GM21528 (cell line): ENCODE data around the gene PCGF1.
A peak's percentile ranks its signal among the peaks of the same experiment; 100 is the strongest.
"Not testable (repeated sequence)": the region's sequence is repeated elsewhere in the genome, so short reads cannot be mapped to it uniquely, and the experiment has no call there.

Experiments
- ATAC-seq: cut with Tn5 transposase; IDR thresholded peaks from one replicate; pipeline ENCODE4 v1.9.1; 2021; ENCODE audit warnings: mild to moderate bottlenecking, moderate library complexity; ENCODE audit not compliant: unreplicated experiment, low FRiP score

Gene PCGF1

GRCh38 chr2:74501335-74502071, 6.0 kb downstream of the PCGF1 start:
- ATAC-seq = no peak

- ATAC-seq = no peak
Measured at GRCh38 chr2:74500578-74500946, 6.9 kb downstream of the PCGF1 start.

GRCh38 chr2:74499940-74500577, 7.4 kb downstream of the PCGF1 start:
- ATAC-seq = no peak

DNA sequence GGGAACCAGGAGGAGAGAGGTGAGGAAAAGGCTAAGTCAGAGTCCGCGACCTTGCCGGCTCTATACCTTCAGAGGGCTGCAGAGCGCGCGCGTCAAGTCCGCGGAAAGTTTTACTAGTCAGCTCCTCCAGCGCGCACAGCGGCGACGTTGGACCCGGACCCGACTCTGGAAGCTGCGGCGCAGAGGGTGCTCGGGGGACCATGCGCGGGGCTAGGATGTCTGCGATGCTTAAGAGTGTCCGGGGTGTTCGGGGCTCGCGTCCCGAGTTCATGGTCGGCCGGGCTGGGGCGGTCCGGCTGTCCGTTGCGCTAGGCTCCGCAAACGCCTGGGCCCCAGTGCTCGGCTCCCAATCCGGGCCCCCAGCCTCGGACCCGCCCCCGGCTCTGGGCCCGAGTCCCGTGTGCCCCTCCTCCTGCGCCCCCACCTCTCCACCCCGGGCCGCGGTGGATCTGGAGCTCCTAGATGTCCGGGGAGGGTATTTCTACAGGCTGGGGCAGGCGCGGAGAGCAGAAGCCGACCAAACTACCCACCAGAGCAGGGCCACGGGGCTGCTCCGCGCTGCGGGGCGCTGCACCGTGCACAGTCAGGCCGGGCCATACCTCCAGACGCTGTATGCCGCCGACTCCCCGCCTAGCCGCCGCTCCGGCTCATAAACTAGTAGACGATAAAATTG, 8.1 kb downstream of the PCGF1 start, which contains the start of gene LBX2:
LBX2 (minus strand) TSS at position 337 of the 673 bp plus-strand sequence; CDS start at position 271, 66 bp downstream.
- no peak for ATAC-seq

DNA sequence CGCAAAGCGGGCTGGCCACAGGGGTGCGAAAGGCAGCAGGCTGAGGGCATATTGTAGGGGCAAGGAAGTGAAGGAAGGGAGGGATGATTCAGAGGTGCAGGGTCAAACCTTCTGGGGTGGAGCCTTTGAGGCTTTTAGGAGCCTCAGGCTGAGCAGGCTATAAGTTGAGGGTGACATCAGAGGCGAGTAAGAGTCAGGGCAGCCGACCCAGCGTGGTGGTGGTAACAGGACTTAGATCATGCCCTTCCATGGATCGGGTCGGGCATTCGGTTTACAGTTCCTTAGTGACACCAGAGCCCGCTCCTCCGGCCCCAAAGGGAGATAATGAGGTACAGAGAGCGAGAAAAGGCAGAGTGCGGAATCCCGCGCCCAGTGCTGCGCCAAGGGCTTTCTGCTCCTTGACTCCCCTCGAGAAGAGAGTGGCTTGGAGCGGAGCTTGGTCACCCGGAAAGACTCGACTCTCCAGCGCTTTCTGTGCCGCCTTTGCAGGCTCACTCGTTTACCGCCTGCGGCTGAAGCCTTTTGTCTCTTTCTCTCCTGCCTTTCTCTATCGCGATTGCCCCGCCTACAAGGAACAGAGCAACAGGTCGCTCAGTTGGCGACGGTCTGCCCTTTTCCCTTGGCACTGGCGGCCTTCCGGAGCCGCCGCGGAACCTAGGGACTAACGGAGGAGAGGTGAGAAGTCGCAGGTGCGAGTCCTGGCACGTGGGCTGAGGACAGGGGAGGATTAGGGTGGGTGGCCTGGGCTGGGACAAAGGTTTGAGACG, 8.8 kb downstream of the PCGF1 start:
- ATAC-seq = no peak

GRCh38 chr2:74497777-74498499, 9.6 kb downstream of the PCGF1 start:
- no peak for ATAC-seq

GRCh38 chr2:74496997-74497776, 10.3 kb downstream of the PCGF1 start:
- no peak for ATAC-seq

DNA sequence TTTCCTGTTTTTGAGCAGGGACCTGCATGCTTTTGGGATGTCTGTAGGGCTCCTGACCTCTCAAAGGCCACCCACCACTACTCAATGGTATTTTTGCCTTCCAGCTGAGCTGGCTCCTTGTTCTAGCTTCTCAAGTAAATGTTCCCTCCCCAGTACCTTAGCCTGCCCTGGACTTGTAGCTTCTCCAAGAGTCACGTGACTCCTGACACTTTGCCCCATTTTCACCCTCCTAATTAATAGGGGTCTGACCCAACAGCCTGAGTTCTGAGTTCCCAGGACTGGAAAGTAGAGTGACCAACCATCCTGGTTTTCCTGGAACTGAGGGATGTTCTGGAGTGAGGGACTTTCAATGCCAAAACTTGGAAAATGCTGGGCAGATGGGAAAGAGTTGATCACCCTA, 12.1 kb downstream of the PCGF1 start:
- no peak for ATAC-seq

- ATAC-seq = no peak
Measured at GRCh38 chr2:74493546-74493945, 13.9 kb downstream of the PCGF1 start.

DNA sequence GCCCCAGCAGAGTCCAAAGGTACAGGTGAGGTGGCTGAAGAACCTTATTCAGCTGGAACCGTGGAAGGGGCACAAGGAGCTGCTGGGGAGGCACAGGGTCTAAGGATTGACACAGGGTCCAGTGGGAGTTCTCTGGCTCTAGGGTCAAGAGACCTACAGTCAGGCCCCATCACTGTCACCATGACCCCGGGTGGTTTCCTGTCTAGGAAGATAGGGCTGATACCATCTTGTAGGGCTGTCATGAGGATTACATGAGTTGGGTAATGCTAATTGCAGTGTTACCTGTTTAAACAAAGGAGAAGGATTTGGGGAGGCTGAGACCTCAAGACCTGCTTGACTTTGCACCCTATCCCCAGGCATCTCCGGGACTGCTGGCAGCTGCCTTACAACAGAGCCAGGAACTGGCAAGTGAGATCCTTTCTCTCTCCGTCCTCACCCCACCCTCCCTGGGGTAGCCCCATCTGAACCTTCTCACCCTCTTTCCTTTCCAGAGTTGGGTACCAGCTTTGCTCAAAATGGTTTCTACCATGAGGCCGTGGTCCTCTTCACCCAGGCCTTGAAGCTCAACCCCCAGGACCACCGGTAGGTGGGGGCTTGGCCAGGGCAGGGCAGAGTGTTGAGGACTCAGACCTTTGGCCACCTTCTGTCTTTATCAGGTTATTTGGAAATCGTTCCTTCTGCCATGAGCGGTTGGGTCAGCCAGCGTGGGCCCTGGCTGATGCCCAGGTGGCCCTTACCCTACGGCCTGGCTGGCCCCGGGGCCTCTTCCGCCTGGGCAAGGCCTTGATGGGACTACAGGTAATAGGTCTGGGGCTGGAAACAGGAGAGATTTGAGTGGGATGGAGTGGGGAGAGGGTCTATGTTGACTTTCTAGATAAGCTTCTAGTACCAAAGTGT, 15.6 kb downstream of the PCGF1 start:
- no peak for ATAC-seq

DNA sequence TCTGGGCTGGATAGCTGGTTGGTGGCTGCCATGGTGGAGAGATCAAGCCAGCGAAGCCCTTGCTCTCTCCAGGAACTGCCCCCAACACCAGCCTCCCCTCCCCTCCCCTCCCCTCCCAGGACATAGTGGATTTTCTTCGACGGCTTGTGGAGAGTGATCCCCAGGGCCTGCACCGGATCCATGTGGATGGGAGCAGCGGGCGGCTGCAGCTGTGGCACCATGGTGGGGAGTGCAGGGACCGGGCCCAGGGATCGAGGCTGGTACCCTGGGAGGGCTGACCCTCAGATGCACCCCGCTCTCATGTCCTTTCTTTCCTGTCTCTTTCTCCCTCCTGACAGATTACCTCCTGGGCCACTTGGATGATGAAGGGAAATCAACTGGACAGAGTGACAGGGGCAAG, 17.6 kb downstream of the PCGF1 start:
- no peak for ATAC-seq

GRCh38 chr2:74488643-74489481, 18.6 kb downstream of the PCGF1 start:
- no peak for ATAC-seq

- ATAC-seq = no peak
Measured at GRCh38 chr2:74486141-74486540, 21.4 kb downstream of the PCGF1 start.

DNA sequence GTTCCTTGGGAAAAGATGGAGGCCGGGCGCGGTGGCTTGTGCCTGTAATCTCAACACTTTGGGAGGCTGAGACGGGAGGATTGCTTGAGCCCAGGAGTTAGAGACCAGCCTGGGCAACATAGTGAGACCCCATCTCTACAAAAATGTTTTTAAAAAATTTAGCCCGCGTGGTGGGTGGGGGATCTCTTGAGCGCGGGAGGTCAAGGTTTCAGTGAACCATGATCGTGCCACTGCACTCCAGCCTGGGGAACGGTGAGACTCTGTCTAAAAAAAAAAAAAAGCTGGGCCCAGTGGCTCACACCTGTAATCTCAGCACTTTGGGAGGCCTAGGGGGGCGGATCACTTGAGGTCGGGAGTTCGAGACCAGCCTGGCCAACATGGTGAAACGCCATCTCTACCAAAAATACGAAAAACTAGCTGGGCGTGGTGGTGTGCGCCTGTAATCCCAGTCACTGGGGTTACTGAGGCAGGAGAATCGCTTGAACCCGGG, 23.8 kb downstream of the PCGF1 start:
- ATAC-seq = not testable (repeated sequence)

DNA sequence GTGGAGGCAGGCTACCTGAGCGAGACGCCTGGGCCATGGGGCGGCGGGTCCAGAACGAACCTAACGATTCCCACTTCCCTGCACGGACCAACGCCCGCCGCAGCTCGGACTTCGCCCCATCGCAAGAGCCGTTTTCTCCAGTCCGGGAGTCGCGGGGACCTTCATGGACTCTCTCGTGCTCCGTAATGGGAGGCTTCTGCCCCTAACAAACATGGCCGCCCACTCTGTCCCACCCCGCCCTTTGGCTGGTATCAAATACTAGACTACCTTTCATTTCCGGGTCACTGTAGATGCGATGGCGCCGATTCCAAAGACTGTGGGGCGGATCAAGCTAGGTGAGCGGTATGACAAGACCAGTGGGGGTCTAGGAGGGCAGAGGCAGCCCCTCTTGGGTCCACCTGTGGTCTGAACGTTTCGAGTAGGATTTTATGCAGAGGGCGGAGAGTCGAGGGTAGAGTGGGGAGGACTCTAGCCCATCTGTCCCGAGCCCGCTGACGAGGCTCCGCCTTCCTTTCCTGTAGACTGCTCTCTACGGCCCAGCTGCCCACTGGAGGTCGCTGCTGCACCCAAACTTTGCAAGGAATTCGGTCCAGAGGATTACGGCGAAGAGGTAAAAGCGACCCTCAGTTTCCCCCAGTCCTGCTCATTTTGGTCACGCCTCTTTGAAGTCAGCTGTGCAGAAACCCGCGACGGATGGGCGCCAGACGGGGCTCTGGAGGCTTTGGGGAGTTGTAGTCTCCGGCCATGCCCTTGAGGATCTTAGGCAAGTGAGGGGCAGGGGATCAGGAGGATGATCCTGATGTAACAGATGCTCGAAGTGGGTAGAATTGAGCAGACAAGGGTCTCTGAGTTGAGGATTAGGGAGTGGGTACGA, 24.5 kb downstream of the PCGF1 start, which contains the start of the genes CCDC142 and TTC31:
CCDC142 (minus strand) TSS at position 198 of the 874 bp plus-strand sequence; CDS start at position 37, 161 bp downstream.
TTC31 (plus strand) TSS at position 281 of the 874 bp plus-strand sequence; CDS start at position 296, 15 bp downstream.
- peak; percentile 90 for ATAC-seq
